GM08714 (cell line): ENCODE results near the gene CHD2.
"Not testable (repeated sequence)": the region's sequence is repeated elsewhere in the genome, so short reads cannot be mapped to it uniquely, and the experiment has no call there.

Source experiments
- H3K4me3 ChIP-seq: fragments of 200-500 bp; sonication (Bioruptor generic); 2 replicates; pipeline ENCODE4 v1.5.1; 2014; ENCODE audit warnings: mild to moderate bottlenecking, low read length, inconsistent platforms
- ZNF274 ChIP-seq: IDR thresholded peaks from 2 replicates; pipeline ENCODE4 v1.6.1; 2012; ENCODE audit warnings: mild to moderate bottlenecking, low read depth, low read length

The CHD2 gene

DNA sequence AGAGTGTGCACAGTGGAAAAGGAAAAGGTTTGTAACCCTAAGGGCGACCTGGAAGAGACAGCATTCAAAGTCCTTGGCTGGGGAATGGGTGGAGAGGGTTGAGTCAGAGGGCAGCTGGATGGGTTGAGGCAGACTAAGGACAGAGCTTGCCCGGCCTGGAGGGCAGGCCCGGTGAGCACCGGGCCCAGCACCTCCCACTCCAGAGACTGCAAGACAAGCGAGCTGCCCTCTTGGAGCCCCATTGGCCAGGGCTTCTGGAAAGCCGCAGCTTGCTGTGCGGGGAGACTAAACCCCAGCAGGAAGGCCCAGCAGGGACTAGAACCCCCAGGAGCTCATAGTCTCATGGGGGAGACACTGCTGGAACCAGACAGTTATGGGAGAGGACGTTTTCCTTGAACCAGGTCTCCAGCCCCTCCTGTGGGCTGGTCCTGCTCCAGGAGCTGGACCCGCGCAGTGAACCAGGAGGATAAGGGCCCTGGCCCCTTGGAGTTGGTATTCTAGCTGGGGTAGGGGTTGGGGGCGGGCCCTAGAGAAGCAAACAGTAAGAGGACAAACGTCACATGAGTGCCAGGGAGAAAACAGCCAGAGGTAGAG, 129.8 kb downstream of the CHD2 start:
- H3K4me3 ChIP-seq = no peak overlapping the region
- TF ChIP-seq ZNF274 = no peak

GRCh38 chr15:93030430-93031102, 130.4 kb downstream of the CHD2 start:
- no peak overlapping the region for H3K4me3 ChIP-seq
- TF ChIP-seq ZNF274 = no peak

DNA sequence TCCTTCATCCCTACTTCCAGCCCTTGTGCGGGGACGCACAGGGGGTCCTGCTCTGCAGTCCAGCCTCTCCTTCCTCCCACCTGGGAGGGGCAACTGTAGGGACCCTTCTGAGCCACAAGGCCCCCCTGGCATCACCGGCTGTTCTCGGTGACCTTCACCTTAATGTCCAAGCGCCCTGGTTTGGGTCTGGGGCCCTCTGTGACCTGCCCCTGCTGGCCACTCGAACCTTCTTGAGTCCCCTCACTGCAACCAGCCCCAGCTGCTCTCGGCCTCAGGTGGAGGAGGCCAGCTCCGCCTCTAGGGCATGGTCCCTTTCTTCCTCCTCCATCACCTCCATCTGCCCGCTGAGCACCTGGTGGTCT, 131.0 kb downstream of the CHD2 start:
- H3K4me3 ChIP-seq = no peak overlapping the region
- no peak for TF ChIP-seq ZNF274

- not testable (repeated sequence) for H3K4me3 ChIP-seq
These were observed 131.6 kb downstream of the CHD2 start for GRCh38 chr15:93031557-93032384.

DNA sequence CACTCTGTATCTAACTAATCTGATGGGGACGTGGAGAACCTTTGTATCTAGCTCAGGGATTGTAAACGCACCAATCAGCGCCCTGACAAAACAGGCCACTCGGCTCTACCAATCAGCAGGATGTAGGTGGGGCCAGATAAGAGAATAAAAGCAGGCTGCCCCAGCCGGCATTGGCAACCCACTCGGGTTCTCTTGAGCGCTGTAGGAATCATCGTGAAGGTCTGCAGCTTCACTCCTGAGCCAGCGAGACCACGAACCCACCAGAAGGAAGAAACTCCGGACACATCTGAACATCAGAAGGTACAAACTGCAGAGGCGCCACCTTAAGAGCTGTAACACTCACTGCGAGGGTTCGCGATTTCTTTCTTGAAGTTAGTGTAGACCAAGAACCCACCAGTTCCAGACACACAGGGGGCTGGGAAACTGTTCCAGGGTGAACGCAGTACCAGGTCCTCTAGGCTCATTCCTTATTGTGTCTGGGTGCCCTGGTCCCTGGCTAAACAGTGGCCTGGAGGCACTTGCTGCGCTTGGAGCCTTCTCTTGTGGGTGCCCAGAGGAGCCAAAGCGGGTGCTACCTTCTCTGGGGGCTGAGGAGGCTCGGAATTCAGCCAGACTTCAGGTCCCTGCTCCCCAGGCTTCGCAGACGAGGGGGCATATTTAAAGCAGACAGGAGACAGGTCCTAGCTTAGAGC, 132.5 kb downstream of the CHD2 start:
- not testable (repeated sequence) for H3K4me3 ChIP-seq

DNA sequence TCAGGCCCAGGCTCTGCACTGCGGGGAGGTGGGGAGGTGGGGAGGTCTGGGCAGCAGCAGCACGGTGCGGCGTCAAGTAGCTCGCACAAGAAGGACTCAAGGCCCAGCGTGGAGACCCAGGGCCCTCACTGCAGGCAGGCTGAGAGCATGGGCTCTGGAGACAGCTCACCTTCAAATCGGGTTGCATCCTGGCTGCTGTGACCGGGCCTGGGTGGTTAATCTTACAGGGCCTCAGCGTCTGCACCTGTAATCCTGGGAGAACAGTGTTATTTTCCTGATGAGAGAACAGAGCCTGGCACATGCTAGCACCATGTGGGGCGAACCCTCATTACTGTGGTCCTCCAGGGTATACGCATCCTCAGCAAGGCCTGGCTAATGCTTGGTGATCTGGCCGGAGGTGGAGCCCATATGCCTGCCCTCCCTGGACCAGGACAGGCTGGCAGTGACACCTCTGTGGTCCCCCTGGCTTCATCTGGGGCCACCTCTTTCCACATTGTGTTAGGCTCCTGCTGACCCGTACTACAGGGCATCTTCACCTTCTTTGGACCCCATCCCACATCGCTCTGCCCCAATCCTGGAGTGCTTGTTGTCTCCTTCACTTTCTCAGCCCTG, 133.4 kb downstream of the CHD2 start:
- TF ChIP-seq ZNF274 = no peak
- H3K4me3 ChIP-seq = no peak overlapping the region

DNA sequence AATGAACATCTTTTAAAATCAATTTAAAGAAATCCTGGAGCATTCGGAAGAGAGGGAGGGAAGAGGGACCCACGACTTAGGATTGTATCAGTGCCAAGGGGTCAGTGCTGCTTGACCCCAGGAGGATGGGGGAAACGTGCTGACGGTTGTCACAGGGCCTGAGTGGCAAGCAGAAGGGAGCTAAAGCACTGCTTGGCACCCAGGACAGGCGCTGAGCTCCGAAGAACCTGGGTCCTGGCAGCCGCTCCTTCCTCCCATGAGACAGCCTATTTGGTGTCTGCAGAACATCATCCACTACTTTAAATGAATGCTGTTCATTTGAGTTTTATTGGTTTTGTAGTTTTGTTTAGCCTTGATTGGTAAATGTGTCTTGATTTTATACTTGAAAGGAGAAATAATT, 134.4 kb downstream of the CHD2 start:
- TF ChIP-seq ZNF274 = no peak
- no peak overlapping the region for H3K4me3 ChIP-seq

- no peak for TF ChIP-seq ZNF274
- H3K4me3 ChIP-seq = no peak overlapping the region
These were observed 135.2 kb downstream of the CHD2 start for GRCh38 chr15:93035092-93035915.

DNA sequence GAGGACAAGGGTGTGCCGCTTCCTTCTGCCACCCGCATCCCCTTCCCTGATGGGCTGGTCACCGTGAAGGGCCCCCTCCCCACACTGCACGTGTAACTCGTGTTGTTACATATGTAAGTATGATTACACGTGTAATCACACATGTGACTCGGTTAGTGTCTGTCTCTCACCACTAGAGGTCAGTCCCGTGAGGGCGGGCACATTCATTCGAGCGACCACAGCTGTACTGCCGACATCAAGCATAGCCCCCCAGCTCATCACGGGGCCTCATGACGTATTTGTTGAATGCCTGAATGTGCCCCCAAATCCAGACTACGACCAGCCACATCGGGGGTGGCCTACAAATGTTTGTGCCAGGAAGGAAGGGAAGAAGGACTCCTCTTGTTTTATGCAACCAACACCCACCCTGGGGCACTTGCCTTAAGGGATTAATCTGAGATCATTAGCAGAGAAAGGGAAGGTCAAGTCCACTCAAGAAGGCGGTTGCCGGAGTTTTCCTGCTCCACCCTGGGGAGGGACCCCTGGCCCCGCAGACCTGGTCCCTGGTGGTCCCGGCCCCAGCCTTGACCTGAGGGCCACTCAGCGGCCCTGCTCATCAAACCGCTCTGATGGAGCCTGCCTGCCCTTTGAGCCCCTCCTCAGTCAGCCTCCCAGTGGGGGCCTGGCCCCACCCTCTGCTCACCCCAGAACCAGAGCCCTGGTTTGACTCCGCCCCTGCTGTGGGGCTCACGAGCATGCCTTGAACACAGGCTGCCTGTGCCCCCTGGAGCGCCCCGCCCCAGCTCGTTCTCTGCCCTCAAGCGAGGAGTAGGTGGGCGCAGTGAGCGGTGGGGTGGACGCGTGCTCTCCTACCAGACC, 136.1 kb downstream of the CHD2 start:
- no peak for TF ChIP-seq ZNF274
- H3K4me3 ChIP-seq = no peak overlapping the region

DNA sequence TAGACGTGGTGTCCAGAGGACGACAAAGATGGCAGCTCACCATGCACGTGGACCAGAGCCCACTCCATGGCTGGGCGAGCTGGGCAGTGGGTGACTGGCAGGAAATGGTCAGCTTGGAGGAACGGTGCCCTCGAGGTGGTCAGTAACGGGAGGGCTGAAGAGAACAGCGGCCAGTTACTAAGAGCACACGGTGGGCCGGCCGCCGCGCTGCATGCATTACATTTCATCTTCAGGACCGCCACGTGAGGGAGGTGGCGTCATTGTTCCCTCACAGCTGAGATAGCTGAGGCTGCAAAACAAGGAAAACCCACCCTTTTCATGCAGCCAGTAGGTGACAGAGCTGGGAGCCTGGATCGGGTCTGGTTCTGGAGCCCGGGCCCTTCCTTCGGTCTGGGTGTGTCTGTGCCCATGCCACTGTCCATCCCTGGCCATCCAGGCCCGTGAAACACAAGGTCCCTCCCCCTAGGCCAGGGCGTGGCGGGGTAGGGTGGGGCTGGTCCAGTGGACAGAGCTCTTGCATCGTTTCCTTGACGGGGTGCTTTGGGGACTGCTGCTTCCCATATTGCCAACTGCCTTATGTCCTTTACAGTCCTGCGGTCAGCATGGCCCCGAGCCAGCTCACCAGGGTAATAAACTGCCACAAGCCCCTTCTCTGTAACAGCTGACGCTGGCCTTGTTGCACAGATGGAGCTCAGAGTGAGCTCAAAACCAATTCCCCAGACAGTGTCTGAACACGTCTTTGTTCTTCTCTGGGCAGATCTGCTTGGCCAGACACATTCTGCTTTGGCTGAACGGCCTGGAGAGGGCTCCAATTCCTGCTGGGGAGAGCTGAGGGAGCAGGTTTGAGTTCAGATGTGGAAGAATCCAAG, 137.1 kb downstream of the CHD2 start:
- TF ChIP-seq ZNF274 = no peak
- no peak overlapping the region for H3K4me3 ChIP-seq

GRCh38 chr15:93037820-93038705, 137.9 kb downstream of the CHD2 start:
- H3K4me3 ChIP-seq = no peak overlapping the region
- no peak for TF ChIP-seq ZNF274

- not testable (repeated sequence) for H3K4me3 ChIP-seq
These were observed 139.6 kb downstream of the CHD2 start for GRCh38 chr15:93039562-93040287.
